Measurements from ENCODE around the gene ARFGAP3.

Gene ARFGAP3

GRCh38 chr22:42801252-42802080 lies 55.6 kb downstream of the ARFGAP3 start:
- ATAC-seq (no peak), DNase-seq (no peak)
- Mint-ChIP-seq H3K4me1 (no peaks in the 10 kb centered on the region), H3K27ac (no peak overlapping the region), H3K9me3 (no peaks in the 10 kb centered on the region), H3K27me3 (no peaks in the 10 kb centered on the region), H3K4me3 (no peak overlapping the region)

- H3K4me3 Mint-ChIP-seq, result no peak overlapping the region
- no peaks in the 10 kb centered on the region for H3K9me3 Mint-ChIP-seq
- no peaks in the 10 kb centered on the region for H3K27me3 Mint-ChIP-seq
- H3K4me1 Mint-ChIP-seq, result no peaks in the 10 kb centered on the region
- H3K27ac Mint-ChIP-seq, result no peak overlapping the region
- DNase-seq, result no peak
- ATAC-seq, result no peak
Measured at GRCh38 chr22:42800451-42801251, 56.4 kb downstream of the ARFGAP3 start.

- Mint-ChIP-seq H3K9me3 (no peaks in the 10 kb centered on the region), H3K27ac (no peak overlapping the region), H3K4me1 (no peaks in the 10 kb centered on the region), H3K27me3 (no peaks in the 10 kb centered on the region), H3K4me3 (no peak overlapping the region)
- DNase-seq, result no peak
- no peak for ATAC-seq
Measured at GRCh38 chr22:42799461-42800405, 57.3 kb downstream of the ARFGAP3 start.

- DNase-seq (no peak), ATAC-seq (no peak)
- Mint-ChIP-seq H3K4me3 (no peak overlapping the region), H3K9me3 (no peaks in the 10 kb centered on the region), H3K27ac (no peak overlapping the region), H3K27me3 (no peaks in the 10 kb centered on the region), H3K4me1 (no peaks in the 10 kb centered on the region)
Measured at GRCh38 chr22:42799061-42799460, 58.0 kb downstream of the ARFGAP3 start.

GRCh38 chr22:42797011-42797410 lies 60.1 kb downstream of the ARFGAP3 start:
- no peak overlapping the region for H3K4me3 Mint-ChIP-seq
- no peak for DNase-seq
- no peaks in the 10 kb centered on the region for H3K4me1 Mint-ChIP-seq
- H3K9me3 Mint-ChIP-seq, result no peaks in the 10 kb centered on the region
- no peaks in the 10 kb centered on the region for H3K27me3 Mint-ChIP-seq
- ATAC-seq, result no peak
- peak overlapping the region in 1 of 2 donors; percentile 9 for H3K27ac Mint-ChIP-seq

GRCh38 chr22:42796081-42796480 lies 61.0 kb downstream of the ARFGAP3 start:
- Mint-ChIP-seq H3K9me3 (no peaks in the 10 kb centered on the region), H3K27me3 (no peaks in the 10 kb centered on the region), H3K4me3 (no peak overlapping the region), H3K27ac (peak overlapping the region in 1 of 2 donors; percentile 14), H3K4me1 (no peaks in the 10 kb centered on the region)
- ATAC-seq, result no peak
- DNase-seq, result no peak

- ATAC-seq (no peak), DNase-seq (no peak)
- H3K4me1 Mint-ChIP-seq, result no peaks in the 10 kb centered on the region
- no peaks in the 10 kb centered on the region for H3K27me3 Mint-ChIP-seq
- no peaks in the 10 kb centered on the region for H3K9me3 Mint-ChIP-seq
- peak overlapping the region in 1 of 2 donors; percentile 84 for H3K27ac Mint-ChIP-seq
- H3K4me3 Mint-ChIP-seq, result no peak overlapping the region
Measured at GRCh38 chr22:42794551-42795510, 62.2 kb downstream of the ARFGAP3 start.

GRCh38 chr22:42793848-42794405 lies 63.1 kb downstream of the ARFGAP3 start:
- ATAC-seq (peak; percentile 50), DNase-seq (no peak)
- H3K27ac Mint-ChIP-seq, result no peak overlapping the region
- no peak overlapping the region for H3K4me3 Mint-ChIP-seq
- H3K9me3 Mint-ChIP-seq, result no peaks in the 10 kb centered on the region
- no peaks in the 10 kb centered on the region for H3K4me1 Mint-ChIP-seq
- H3K27me3 Mint-ChIP-seq, result no peaks in the 10 kb centered on the region

- Mint-ChIP-seq H3K4me1 (no peaks in the 10 kb centered on the region), H3K27me3 (no peaks in the 10 kb centered on the region), H3K27ac (no peak overlapping the region), H3K4me3 (no peak overlapping the region), H3K9me3 (no peaks in the 10 kb centered on the region)
- peak; percentile 18 for ATAC-seq
- DNase-seq, result no peak
Measured at GRCh38 chr22:42792909-42793847, 63.9 kb downstream of the ARFGAP3 start.

- peak; percentile 15 for ATAC-seq
- Mint-ChIP-seq H3K27ac (no peak overlapping the region), H3K4me3 (no peak overlapping the region), H3K4me1 (no peaks in the 10 kb centered on the region), H3K27me3 (no peaks in the 10 kb centered on the region), H3K9me3 (no peaks in the 10 kb centered on the region)
- no peak for DNase-seq
Measured at GRCh38 chr22:42792453-42792908, 64.6 kb downstream of the ARFGAP3 start.

- peak; percentile 6 for ATAC-seq
- Mint-ChIP-seq H3K9me3 (no peaks in the 10 kb centered on the region), H3K27ac (no peak overlapping the region), H3K27me3 (no peaks in the 10 kb centered on the region), H3K4me1 (no peaks in the 10 kb centered on the region), H3K4me3 (no peak overlapping the region)
- DNase-seq, result no peak
Measured at GRCh38 chr22:42791721-42792452, 65.2 kb downstream of the ARFGAP3 start.

GRCh38 chr22:42788466-42788865 lies 68.6 kb downstream of the ARFGAP3 start:
- no peaks in the 10 kb centered on the region for H3K27me3 Mint-ChIP-seq
- DNase-seq (no peak), ATAC-seq (no peak)
- H3K4me1 Mint-ChIP-seq, result no peaks in the 10 kb centered on the region
- H3K9me3 Mint-ChIP-seq, result no peaks in the 10 kb centered on the region
- H3K4me3 Mint-ChIP-seq, result no peak overlapping the region
- H3K27ac Mint-ChIP-seq, result peak overlapping the region in 1 of 2 donors; percentile 19

- Mint-ChIP-seq H3K9me3 (no peaks in the 10 kb centered on the region), H3K4me1 (no peaks in the 10 kb centered on the region), H3K27me3 (no peaks in the 10 kb centered on the region), H3K4me3 (no peak overlapping the region), H3K27ac (no peak overlapping the region)
- ATAC-seq (no peak), DNase-seq (no peak)
Measured at GRCh38 chr22:42788021-42788420, 69.1 kb downstream of the ARFGAP3 start.

Data from stimulated activated naive CD8-positive, alpha-beta T cell treated with anti-CD3 and anti-CD28 coated beads, Interleukin-15, amount 100 ng/mL, for 72 hours (primary cell).